Glutamatergic neuron (in vitro differentiated cells): ENCODE results near the gene CCT5. TPM values are rescaled to one million over a fixed set of nuclear protein-coding genes. Genes with fewer than 3 reads are reported as not detected.
"Not testable (repeated sequence)": the region's sequence is repeated elsewhere in the genome, so short reads cannot be mapped to it uniquely, and the experiment has no call there.

ENCODE experiments used
- DNase-seq: peaks from one replicate; pipeline ENCODE4 v3.0.0; 2022
- H3K27ac Mint-ChIP-seq: one replicate; pipeline ENCODE4 v1.8.0; 2020; ENCODE audit warnings: mild to moderate bottlenecking, mixed read lengths, inconsistent platforms; ENCODE audit not compliant: unreplicated experiment
- H3K27me3 Mint-ChIP-seq: one replicate; pipeline ENCODE4 v1.8.0; 2020; ENCODE audit warnings: mild to moderate bottlenecking, moderate library complexity, mixed read lengths, inconsistent platforms; ENCODE audit not compliant: unreplicated experiment
- H3K36me3 Mint-ChIP-seq: one replicate; pipeline ENCODE4 v1.8.0; 2020; ENCODE audit warnings: mild to moderate bottlenecking, mixed read lengths, inconsistent platforms; ENCODE audit not compliant: unreplicated experiment
- H3K4me1 Mint-ChIP-seq: one replicate; pipeline ENCODE4 v1.8.0; 2020; ENCODE audit warnings: mild to moderate bottlenecking, low read depth, mixed read lengths, inconsistent platforms; ENCODE audit not compliant: unreplicated experiment
- H3K4me3 Mint-ChIP-seq: one replicate; pipeline ENCODE4 v1.8.0; 2020; ENCODE audit warnings: mild to moderate bottlenecking, mixed read lengths, inconsistent platforms; ENCODE audit not compliant: unreplicated experiment
- H3K9me3 Mint-ChIP-seq: one replicate; pipeline ENCODE4 v1.8.0; 2020; ENCODE audit warnings: mild to moderate bottlenecking, moderate library complexity, mixed read lengths, inconsistent platforms; ENCODE audit not compliant: unreplicated experiment
- total RNA-seq: library from RNA; stranded (reverse); fragmentation: NEBNext Ultra II Directional; extraction: Animal tissue kit (Norgen Biotek cat#: 25700); gene quantifications from one replicate; pipeline ENCODE4 v1.2.1, GENCODE V29; 2021; ENCODE audit not compliant: unreplicated experiment
- TF ChIP-seq, protein P1 (sequence below): fragments of 200-600 bp; sonication (generic); IDR thresholded peaks from one replicate; pipeline ENCODE4 v1.5.0; 2021; ENCODE audit not compliant: partially characterized antibody, unreplicated experiment

The CCT5 gene
- total RNA-seq, 1 donor from 2014 or later = 284 TPM

DNA sequence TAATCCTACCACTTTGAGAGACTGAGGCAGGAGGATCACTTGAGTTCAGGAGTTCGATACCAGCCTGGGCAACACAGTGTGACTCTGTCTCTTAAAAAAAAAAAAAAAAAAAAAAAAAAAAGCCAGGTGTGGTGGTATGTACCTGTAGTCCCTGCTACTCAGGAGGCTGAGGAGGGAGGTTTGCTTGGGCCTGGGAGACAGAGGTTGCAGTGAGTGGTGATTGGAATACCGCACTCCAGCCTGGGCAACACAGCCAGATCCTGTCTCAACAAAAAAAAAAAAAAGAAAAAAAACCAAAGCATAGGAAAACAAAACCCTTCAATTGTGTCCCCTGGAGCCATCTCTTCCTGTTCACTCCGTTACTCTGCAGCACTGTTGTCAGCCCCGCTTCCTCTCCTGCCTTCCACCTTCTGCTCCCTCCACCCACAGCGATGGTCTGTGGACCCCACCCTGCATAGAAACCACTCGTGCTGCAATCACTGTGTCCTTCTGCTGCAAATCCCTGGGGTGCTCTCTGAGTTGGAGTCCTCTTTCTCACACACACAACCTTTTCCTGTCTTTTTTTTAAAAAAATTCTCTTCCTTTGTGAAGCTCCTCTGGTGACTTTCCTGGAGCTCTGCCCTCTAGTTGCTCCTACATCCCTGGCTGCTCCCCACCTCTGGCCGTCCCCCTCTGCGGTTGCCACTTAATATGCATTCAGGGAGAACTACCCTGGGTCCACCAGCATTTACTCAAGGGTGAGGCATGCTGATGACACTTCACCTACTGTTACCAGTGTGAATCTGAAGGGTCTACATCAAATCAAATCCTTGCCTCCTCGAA lies 22.2 kb downstream of the CCT5 start:
- H3K4me3 Mint-ChIP-seq = no peak overlapping the region
- no peak for DNase-seq
- no peak overlapping the region for H3K27ac Mint-ChIP-seq

DNA sequence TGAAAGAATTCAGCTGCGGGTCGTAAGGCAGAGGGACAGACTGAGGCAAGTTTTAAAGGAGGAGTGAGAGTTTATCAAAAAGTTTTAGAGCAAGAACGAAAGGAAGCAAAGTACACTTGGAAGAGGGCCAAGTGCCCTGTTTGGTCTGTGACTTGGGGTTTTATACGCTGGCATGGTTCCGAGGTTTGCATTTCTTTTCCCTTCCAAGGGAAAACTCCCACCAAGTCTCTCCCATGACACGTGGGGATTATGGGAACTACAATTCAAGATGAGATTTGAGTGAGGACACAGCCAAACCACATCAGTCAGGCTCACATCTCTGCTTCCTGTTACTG lies 22.8 kb downstream of the CCT5 start:
- not testable (repeated sequence) for H3K9me3 Mint-ChIP-seq, DNase-seq, H3K36me3 Mint-ChIP-seq, H3K4me3 Mint-ChIP-seq, H3K27ac Mint-ChIP-seq, H3K27me3 Mint-ChIP-seq
- peaks cover 24% of the 10 kb centered on the region for H3K4me1 Mint-ChIP-seq

More for the DNA sequence above, 22.2 kb downstream of the CCT5 start:
- peaks cover 6% of the 10 kb centered on the region for H3K9me3 Mint-ChIP-seq
- TF ChIP-seq, protein P1, sequence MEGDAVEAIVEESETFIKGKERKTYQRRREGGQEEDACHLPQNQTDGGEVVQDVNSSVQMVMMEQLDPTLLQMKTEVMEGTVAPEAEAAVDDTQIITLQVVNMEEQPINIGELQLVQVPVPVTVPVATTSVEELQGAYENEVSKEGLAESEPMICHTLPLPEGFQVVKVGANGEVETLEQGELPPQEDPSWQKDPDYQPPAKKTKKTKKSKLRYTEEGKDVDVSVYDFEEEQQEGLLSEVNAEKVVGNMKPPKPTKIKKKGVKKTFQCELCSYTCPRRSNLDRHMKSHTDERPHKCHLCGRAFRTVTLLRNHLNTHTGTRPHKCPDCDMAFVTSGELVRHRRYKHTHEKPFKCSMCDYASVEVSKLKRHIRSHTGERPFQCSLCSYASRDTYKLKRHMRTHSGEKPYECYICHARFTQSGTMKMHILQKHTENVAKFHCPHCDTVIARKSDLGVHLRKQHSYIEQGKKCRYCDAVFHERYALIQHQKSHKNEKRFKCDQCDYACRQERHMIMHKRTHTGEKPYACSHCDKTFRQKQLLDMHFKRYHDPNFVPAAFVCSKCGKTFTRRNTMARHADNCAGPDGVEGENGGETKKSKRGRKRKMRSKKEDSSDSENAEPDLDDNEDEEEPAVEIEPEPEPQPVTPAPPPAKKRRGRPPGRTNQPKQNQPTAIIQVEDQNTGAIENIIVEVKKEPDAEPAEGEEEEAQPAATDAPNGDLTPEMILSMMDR = no peak
- H3K4me1 Mint-ChIP-seq = peaks cover 24% of the 10 kb centered on the region
- no peaks in the 10 kb centered on the region for H3K36me3 Mint-ChIP-seq
- peaks cover 5% of the 10 kb centered on the region for H3K27me3 Mint-ChIP-seq

DNA sequence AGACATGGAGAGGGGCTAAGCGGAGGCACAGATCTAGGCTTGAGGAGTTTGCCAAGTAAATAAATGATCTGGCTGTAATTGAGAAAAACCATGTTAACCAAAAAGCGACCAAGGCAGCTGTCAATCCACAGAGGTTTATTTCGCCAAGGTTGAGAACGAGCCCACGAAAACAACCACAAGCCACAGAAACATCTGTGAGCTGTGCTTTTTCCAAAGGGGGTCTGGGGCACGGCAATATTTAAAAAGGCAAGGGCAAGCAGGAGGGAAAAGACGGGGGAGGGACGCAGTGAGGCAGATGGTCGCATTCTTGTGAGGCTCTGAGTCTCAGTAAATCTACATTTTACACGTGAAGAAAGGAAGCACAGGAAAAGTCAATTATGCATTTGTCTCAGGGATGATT lies 25.4 kb downstream of the CCT5 start:
- Mint-ChIP-seq H3K4me3 (peak overlapping the region; percentile 5), H3K27me3 (peaks cover 8% of the 10 kb centered on the region), H3K36me3 (no peaks in the 10 kb centered on the region), H3K27ac (peak overlapping the region; percentile 26), H3K4me1 (peaks cover 26% of the 10 kb centered on the region), H3K9me3 (peaks cover 6% of the 10 kb centered on the region)
- no peak for DNase-seq
- TF ChIP-seq, protein P1 = no peak

DNA sequence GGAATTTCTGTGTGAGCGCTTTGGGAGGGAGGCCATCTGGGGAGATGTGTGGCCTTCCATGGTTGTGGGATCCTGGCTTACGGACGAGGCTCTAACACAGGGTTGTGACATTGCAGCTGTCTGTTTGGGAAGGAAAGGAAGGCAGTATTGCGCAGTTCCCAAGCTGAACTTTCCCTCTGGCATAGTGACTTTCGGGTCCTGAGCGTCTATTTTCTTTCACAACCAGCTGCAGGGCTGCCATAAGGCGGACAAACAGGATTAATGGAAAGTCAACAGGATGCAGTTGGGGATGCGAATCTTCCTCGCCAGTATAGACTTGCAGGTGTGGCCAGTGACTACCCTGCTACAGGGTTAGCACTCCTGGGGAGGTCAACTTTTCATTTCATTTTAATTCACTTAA lies 25.9 kb downstream of the CCT5 start:
- peaks cover 5% of the 10 kb centered on the region for H3K27me3 Mint-ChIP-seq
- H3K4me3 Mint-ChIP-seq = peak overlapping the region; percentile 5
- no peaks in the 10 kb centered on the region for H3K36me3 Mint-ChIP-seq
- peaks cover 6% of the 10 kb centered on the region for H3K9me3 Mint-ChIP-seq
- DNase-seq = no peak
- peak overlapping the region; percentile 26 for H3K27ac Mint-ChIP-seq
- peaks cover 26% of the 10 kb centered on the region for H3K4me1 Mint-ChIP-seq
- TF ChIP-seq, protein P1 = no peak

DNA sequence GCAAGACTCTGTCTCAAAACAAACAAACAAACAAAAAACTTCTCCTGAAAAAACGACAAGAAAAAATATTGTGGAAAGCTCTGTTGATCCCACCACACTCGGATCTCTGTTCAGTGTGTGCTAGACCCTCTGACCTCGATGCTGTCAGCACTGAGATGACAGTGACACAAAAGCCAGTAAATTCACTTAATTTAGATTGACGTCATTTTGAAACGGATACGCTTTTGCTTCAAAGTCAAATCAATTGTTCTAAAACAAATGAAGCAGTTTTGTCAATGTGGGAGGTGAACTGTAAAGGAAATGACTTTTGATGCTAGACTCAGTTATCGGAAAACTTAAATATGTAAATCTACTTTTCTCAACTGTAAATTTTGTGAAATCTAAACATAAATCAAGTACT lies 26.6 kb downstream of the CCT5 start:
- H3K27me3 Mint-ChIP-seq = peaks cover 5% of the 10 kb centered on the region
- H3K4me1 Mint-ChIP-seq = peaks cover 26% of the 10 kb centered on the region
- no peak overlapping the region for H3K4me3 Mint-ChIP-seq
- TF ChIP-seq, protein P1 = no peak
- no peaks in the 10 kb centered on the region for H3K36me3 Mint-ChIP-seq
- peaks cover 4% of the 10 kb centered on the region for H3K9me3 Mint-ChIP-seq
- no peak overlapping the region for H3K27ac Mint-ChIP-seq
- DNase-seq = no peak
